ENCODE data around the gene PRDX3. TPM values are rescaled to one million over a fixed set of nuclear protein-coding genes. Genes with fewer than 3 reads are reported as not detected.

PRDX3 gene
- total RNA-seq, 1 experiment from 2014 or later, result 213 TPM

- no peak overlapping the region for H3K27ac Mint-ChIP-seq (ENCODE audit: unreplicated experiment)
- CTCF ChIA-PET, result interaction anchor here (0.6 to 1.8 kb wide), 10 partner anchors 11 to 280 kb away, joined by 3 to 14 read pairs (median 4); no protein-coding TSS in a partner anchor
- no peak overlapping the region for H3K4me3 ChIP-seq (ENCODE audit: low read depth, low read length)
Observed at GRCh38 chr10:119209736-119210355, 31.2 kb upstream of the PRDX3 start.

DNA sequence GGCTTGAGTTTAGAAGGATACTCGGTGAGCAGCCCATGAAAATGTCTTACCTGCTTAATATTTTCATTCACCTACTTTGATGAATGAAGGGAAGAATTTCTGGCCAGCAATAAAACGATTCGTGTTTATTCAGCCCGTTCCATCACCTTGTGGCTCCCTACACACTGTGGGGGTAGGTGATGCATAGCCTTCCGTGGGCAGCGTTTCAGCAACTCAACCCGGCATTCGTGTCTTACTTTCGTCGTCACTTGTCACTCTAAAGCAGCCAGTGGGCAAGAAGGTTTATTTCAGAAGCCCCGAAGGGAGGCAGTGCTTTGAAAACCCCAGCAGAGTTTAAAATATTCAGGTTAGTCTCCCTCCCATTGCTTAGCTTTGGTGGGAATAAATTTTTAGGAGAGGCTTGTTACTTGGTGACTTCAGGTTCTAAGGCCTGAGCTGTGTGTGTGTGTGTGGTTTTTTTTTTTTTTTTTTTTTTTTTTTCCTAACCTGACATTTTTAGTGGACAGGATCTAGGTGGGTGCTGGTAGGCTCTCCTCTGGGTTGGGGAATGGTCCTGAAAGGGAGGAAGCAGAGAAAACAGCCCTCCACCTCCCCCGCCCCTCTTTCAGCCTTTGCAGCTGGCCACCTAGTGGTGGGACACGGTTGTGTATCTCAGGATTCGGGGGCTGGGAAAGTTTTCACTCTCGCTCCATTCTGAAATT lies 30.6 kb upstream of the PRDX3 start:
- peak; percentile 92 to 94 for TF ChIP-seq CTCF (IDR thresholded peaks at IDR 0.05; ENCODE audit: insufficient read depth in 1 of 2, low read depth in 1 of 2, low read length in 1 of 2, severe bottlenecking in 1 of 2, unreplicated experiment in 1 of 2)
- H3K4me1 ChIP-seq, result peaks cover 16% of the 10 kb centered on the region
- H3K27me3 ChIP-seq (replicated peaks; ENCODE audit: control insufficient read depth, insufficient read depth, low read length), result no peaks in the 10 kb centered on the region
- no peak overlapping the region for H3K27ac Mint-ChIP-seq (ENCODE audit: unreplicated experiment)
- ChIA-PET CTCF (interaction anchor here (0.6 to 1.8 kb wide), 15 partner anchors 9 to 517 kb away, joined by 3 to 14 read pairs (median 4); no protein-coding TSS in a partner anchor), POLR2A (no interaction called here)
- peak overlapping the region; percentile 13; the same call in 1 of the 2 replicates for H3K4me3 ChIP-seq (ENCODE audit: low read depth, low read length)
- intact Hi-C loops (cut with micrococcal nuclease; ENCODE audit: unreplicated experiment), result loop anchor here (1.0 to 5.0 kb wide), 2 partner anchors 30 to 108 kb away; no protein-coding TSS in a partner anchor
- H3K36me3 ChIP-seq (ENCODE audit: control insufficient read depth, insufficient read depth, low read length), result no peaks in the 10 kb centered on the region
- no TSS peak for BruUV-seq (replicated peaks)
- no peaks in the 10 kb centered on the region for H3K9me3 Mint-ChIP-seq (ENCODE audit: unreplicated experiment)
- H3K9me3 ChIP-seq, result no peaks in the 10 kb centered on the region
- no peaks in the 10 kb centered on the region for H3K27me3 Mint-ChIP-seq (ENCODE audit: insufficient read depth, unreplicated experiment)
- H3K36me3 Mint-ChIP-seq (ENCODE audit: insufficient read depth, unreplicated experiment), result peaks cover 5% of the 10 kb centered on the region
- DNase-seq, result peak; percentile 68 to 75
- H3K4me1 Mint-ChIP-seq (ENCODE audit: low read depth, unreplicated experiment), result peaks cover 17% of the 10 kb centered on the region
- H3K4me3 Mint-ChIP-seq (ENCODE audit: unreplicated experiment), result peak overlapping the region; percentile 81

More at GRCh38 chr10:119209736-119210355, 31.2 kb upstream of the PRDX3 start:
- Mint-ChIP-seq H3K4me1 (ENCODE audit: low read depth, unreplicated experiment) (peaks cover 20% of the 10 kb centered on the region), H3K27me3 (ENCODE audit: insufficient read depth, unreplicated experiment) (no peaks in the 10 kb centered on the region), H3K36me3 (ENCODE audit: insufficient read depth, unreplicated experiment) (peaks cover 5% of the 10 kb centered on the region), H3K4me3 (ENCODE audit: unreplicated experiment) (peak overlapping the region; percentile 81), H3K9me3 (ENCODE audit: unreplicated experiment) (no peaks in the 10 kb centered on the region)
- intact Hi-C loops (cut with micrococcal nuclease; ENCODE audit: unreplicated experiment), result loop anchor here (1.0 to 5.0 kb wide), 2 partner anchors 29 to 107 kb away; no protein-coding TSS in a partner anchor
- POLR2A ChIA-PET, result interaction anchor here (0.6 kb wide), 1 partner anchor 29 kb away, joined by 4 read pairs; no protein-coding TSS in a partner anchor
- no peaks in the 10 kb centered on the region for H3K36me3 ChIP-seq (ENCODE audit: control insufficient read depth, insufficient read depth, low read length)
- DNase-seq, result no peak
- no TSS peak for BruUV-seq (replicated peaks)
- peaks cover 16% of the 10 kb centered on the region for H3K4me1 ChIP-seq
- no peaks in the 10 kb centered on the region for H3K9me3 ChIP-seq
- H3K27me3 ChIP-seq (replicated peaks; ENCODE audit: control insufficient read depth, insufficient read depth, low read length), result no peaks in the 10 kb centered on the region
- TF ChIP-seq CTCF (IDR thresholded peaks at IDR 0.05; ENCODE audit: insufficient read depth in 1 of 2, low read depth in 1 of 2, low read length in 1 of 2, severe bottlenecking in 1 of 2, unreplicated experiment in 1 of 2), result no peak

- Histone ChIP-seq H3K36me3 (ENCODE audit: control insufficient read depth, insufficient read depth, low read length) (no peaks in the 10 kb centered on the region), H3K4me1 (peaks cover 16% of the 10 kb centered on the region), H3K4me3 (ENCODE audit: low read depth, low read length) (peak overlapping the region; percentile 75), H3K27me3 (replicated peaks; ENCODE audit: control insufficient read depth, insufficient read depth, low read length) (no peaks in the 10 kb centered on the region), H3K9me3 (no peaks in the 10 kb centered on the region)
- DNase-seq, result no peak
- intact Hi-C loops (cut with micrococcal nuclease; ENCODE audit: unreplicated experiment), result loop anchor here (5.0 kb wide), 1 partner anchor 109 kb away; no protein-coding TSS in a partner anchor
- ChIA-PET POLR2A (no interaction called here), CTCF (interaction anchor here (0.6 to 1.8 kb wide), 5 partner anchors 10 to 231 kb away, joined by 3 to 14 read pairs (median 4); no protein-coding TSS in a partner anchor)
- H3K27me3 Mint-ChIP-seq (ENCODE audit: insufficient read depth, unreplicated experiment), result no peaks in the 10 kb centered on the region
- H3K9me3 Mint-ChIP-seq (ENCODE audit: unreplicated experiment), result no peaks in the 10 kb centered on the region
- TF ChIP-seq CTCF (IDR thresholded peaks at IDR 0.05; ENCODE audit: insufficient read depth in 1 of 2, low read depth in 1 of 2, low read length in 1 of 2, severe bottlenecking in 1 of 2, unreplicated experiment in 1 of 2), result no peak
- TSS peak; percentile 26 for BruUV-seq (replicated peaks)
- peak overlapping the region; percentile 81 for H3K4me3 Mint-ChIP-seq (ENCODE audit: unreplicated experiment)
- peaks cover 5% of the 10 kb centered on the region for H3K36me3 Mint-ChIP-seq (ENCODE audit: insufficient read depth, unreplicated experiment)
- no peak overlapping the region for H3K27ac Mint-ChIP-seq (ENCODE audit: unreplicated experiment)
- H3K4me1 Mint-ChIP-seq (ENCODE audit: low read depth, unreplicated experiment), result peaks cover 17% of the 10 kb centered on the region
Observed at GRCh38 chr10:119208553-119208940, 29.9 kb upstream of the PRDX3 start.

All from Caco-2 (cell line).